WTC11 (cell line): ENCODE results near the gene LAMC1. TPM values are rescaled to one million over a fixed set of nuclear protein-coding genes. Genes with fewer than 3 reads are reported as not detected.

Experiments used
- ATAC-seq: fragments of 200-7000 bp; cut with Tn5 transposase; 2 replicates; pipeline ENCODE4 v1.10.0; 2021; ENCODE audit warnings: mild to moderate bottlenecking, moderate library complexity
- CTCF ChIA-PET: fragments of 300-600 bp; sonication (Branson Sonifier 250); formaldehyde crosslinking; loops from one replicate; lab custom pipeline; 2021; ENCODE audit warnings: antibody characterized with exemption; lab: Charles Lee
- POLR2A ChIA-PET: fragments of 350-600 bp; sonication (Branson Sonifier 250); formaldehyde crosslinking; loops from one replicate; lab custom pipeline; 2021; ENCODE audit warnings: antibody characterized with exemption; lab: Charles Lee
- DNase-seq: peaks from one replicate; pipeline ENCODE4 v3.0.0; 2021; ENCODE audit warnings: low spot score
- H3K27ac Mint-ChIP-seq: 2 replicates; pipeline ENCODE4 v1.8.0; 2021; ENCODE audit warnings: mixed read lengths
- H3K27me3 Mint-ChIP-seq: 2 replicates; pipeline ENCODE4 v1.8.0; 2021; ENCODE audit warnings: low read depth, mild to moderate bottlenecking, moderate library complexity, mixed read lengths
- H3K36me3 Mint-ChIP-seq: 2 replicates; pipeline ENCODE4 v1.8.0; 2021; ENCODE audit warnings: mixed read lengths
- H3K4me1 Mint-ChIP-seq: 2 replicates; pipeline ENCODE4 v1.8.0; 2022; ENCODE audit warnings: mixed read lengths
- H3K4me3 Mint-ChIP-seq: 2 replicates; pipeline ENCODE4 v1.8.0; 2021; ENCODE audit warnings: mild to moderate bottlenecking, moderate library complexity, mixed read lengths
- H3K9me3 Mint-ChIP-seq: 2 replicates; pipeline ENCODE4 v1.8.0; 2021; ENCODE audit warnings: mixed read lengths
- CREM ChIP-seq: sonication (generic); formaldehyde crosslinking; IDR thresholded peaks from 2 replicates; pipeline ENCODE4 v1.8.1; 2022; ENCODE audit warnings: mild to moderate bottlenecking, missing genetic modification reagents, moderate library complexity
- ELF4 ChIP-seq: sonication (generic); formaldehyde crosslinking; IDR thresholded peaks from 2 replicates; pipeline ENCODE4 v1.8.1; 2022; ENCODE audit warnings: low read depth, mild to moderate bottlenecking, moderate library complexity, missing genetic modification reagents
- GABPB1 ChIP-seq: sonication (generic); formaldehyde crosslinking; IDR thresholded peaks from 2 replicates; pipeline ENCODE4 v1.8.1; 2023; ENCODE audit warnings: mild to moderate bottlenecking, missing genetic modification reagents
- GTF2I ChIP-seq: fragments of 250-450 bp; sonication (Bioruptor Pico); conservative IDR thresholded peaks from 2 replicates; pipeline ENCODE4 v1.4.0; 2021; ENCODE audit warnings: mild to moderate bottlenecking
- KAT7 ChIP-seq: sonication (generic); formaldehyde crosslinking; IDR thresholded peaks from 2 replicates; pipeline ENCODE4 v1.8.1; 2023; ENCODE audit warnings: missing genetic modification reagents, mild to moderate bottlenecking, borderline replicate concordance
- NFATC4 ChIP-seq: fragments of 250-450 bp; sonication (Bioruptor Pico); IDR thresholded peaks from 2 replicates; pipeline ENCODE4 v1.9.0; 2021; ENCODE audit warnings: mild to moderate bottlenecking
- NFE2L1 ChIP-seq: sonication (generic); formaldehyde crosslinking; IDR thresholded peaks from 2 replicates; pipeline ENCODE4 v1.8.1; 2023; ENCODE audit warnings: missing genetic modification reagents
- OVOL2 ChIP-seq: fragments of 250-450 bp; sonication (Bioruptor Pico); IDR thresholded peaks from 2 replicates; pipeline ENCODE4 v1.9.0; 2021; ENCODE audit warnings: mild to moderate bottlenecking, borderline replicate concordance
- SMAD3 ChIP-seq: sonication (generic); formaldehyde crosslinking; IDR thresholded peaks from 2 replicates; pipeline ENCODE4 v1.8.0; 2022; ENCODE audit warnings: missing genetic modification reagents, mild to moderate bottlenecking, borderline replicate concordance
- ZNF263 ChIP-seq: sonication (generic); formaldehyde crosslinking; IDR thresholded peaks from 2 replicates; pipeline ENCODE4 v1.8.1; 2022; ENCODE audit warnings: low read depth, mild to moderate bottlenecking, moderate library complexity, missing genetic modification reagents
- ZNF317 ChIP-seq: sonication (generic); formaldehyde crosslinking; IDR thresholded peaks from 2 replicates; pipeline ENCODE4 v1.8.1; 2023; ENCODE audit warnings: low read depth, mild to moderate bottlenecking, moderate library complexity, missing genetic modification reagents, borderline replicate concordance
- total RNA-seq: library from RNA; stranded (reverse); gene quantifications from 3 replicates; pipeline ENCODE4 v1.2.3, GENCODE V29; 2021
- TF ChIP-seq, protein P1 (sequence below): fragments of 250-450 bp; sonication (Bioruptor Pico); IDR thresholded peaks from 2 replicates; pipeline ENCODE4 v1.9.0; 2021; ENCODE audit warnings: mild to moderate bottlenecking
- TF ChIP-seq, protein P2 (sequence below): sonication (generic); formaldehyde crosslinking; IDR thresholded peaks from 2 replicates; pipeline ENCODE4 v1.8.1; 2023; ENCODE audit warnings: mild to moderate bottlenecking, missing genetic modification reagents, borderline replicate concordance
- TF ChIP-seq, protein P3 (sequence below): sonication (generic); formaldehyde crosslinking; IDR thresholded peaks from 2 replicates; pipeline ENCODE4 v1.8.1; 2023; ENCODE audit warnings: mild to moderate bottlenecking, missing genetic modification reagents
- TF ChIP-seq, protein P4 (sequence below): fragments of 250-450 bp; sonication (Bioruptor Pico); IDR thresholded peaks from 2 replicates; pipeline ENCODE4 v1.9.0; 2021; ENCODE audit warnings: mild to moderate bottlenecking
- TF ChIP-seq, protein P5 (sequence below): sonication (generic); formaldehyde crosslinking; IDR thresholded peaks from 2 replicates; pipeline ENCODE4 v1.8.0; 2023; ENCODE audit warnings: missing genetic modification reagents, mild to moderate bottlenecking, borderline replicate concordance
- TF ChIP-seq, protein P6 (sequence below): sonication (generic); formaldehyde crosslinking; IDR thresholded peaks from 2 replicates; pipeline ENCODE4 v1.8.1; 2023; ENCODE audit warnings: mild to moderate bottlenecking, missing genetic modification reagents
- TF ChIP-seq, protein P7 (sequence below): sonication (generic); formaldehyde crosslinking; IDR thresholded peaks from 2 replicates; pipeline ENCODE4 v1.8.1; 2023; ENCODE audit warnings: mild to moderate bottlenecking, missing genetic modification reagents, moderate library complexity
- TF ChIP-seq, protein P8 (sequence below): fragments of 200-600 bp; IDR thresholded peaks from 2 replicates; pipeline ENCODE4 v1.8.0; 2022; ENCODE audit warnings: antibody characterized with exemption

Gene LAMC1
- total RNA-seq, 1 experiment from 2014 or later, result 162 TPM

DNA sequence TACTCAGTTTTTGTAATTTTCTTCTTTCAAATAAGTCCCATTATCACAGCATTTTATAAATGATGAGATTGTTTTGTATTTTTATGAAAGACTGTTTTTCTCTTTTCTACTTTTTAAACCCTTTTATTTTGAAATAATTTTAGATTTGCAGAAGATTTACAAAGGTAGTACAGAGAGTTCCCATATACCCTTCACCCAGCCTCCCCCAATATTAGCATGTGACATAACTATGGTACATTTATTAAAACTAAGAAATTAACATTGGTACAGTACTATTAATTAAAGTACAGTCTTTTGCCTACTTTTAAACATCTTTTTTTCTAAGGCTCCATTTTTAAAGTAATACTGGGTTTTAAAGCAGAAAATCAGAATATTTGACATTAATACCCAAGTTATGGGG, 127.2 kb downstream of the LAMC1 start:
- Mint-ChIP-seq H3K27me3 (no peaks in the 10 kb centered on the region), H3K4me3 (no peak overlapping the region), H3K27ac (no peak overlapping the region), H3K4me1 (no peaks in the 10 kb centered on the region), H3K36me3 (no peaks in the 10 kb centered on the region), H3K9me3 (no peaks in the 10 kb centered on the region)
- ChIA-PET CTCF (no interaction called here), POLR2A (no interaction called here)
- DNase-seq (no peak), ATAC-seq (no peak)
- TF ChIP-seq GTF2I, result no peak
- TF ChIP-seq NFE2L1 (CRISPR knock-in tag), result no peak
- TF ChIP-seq, protein P1, sequence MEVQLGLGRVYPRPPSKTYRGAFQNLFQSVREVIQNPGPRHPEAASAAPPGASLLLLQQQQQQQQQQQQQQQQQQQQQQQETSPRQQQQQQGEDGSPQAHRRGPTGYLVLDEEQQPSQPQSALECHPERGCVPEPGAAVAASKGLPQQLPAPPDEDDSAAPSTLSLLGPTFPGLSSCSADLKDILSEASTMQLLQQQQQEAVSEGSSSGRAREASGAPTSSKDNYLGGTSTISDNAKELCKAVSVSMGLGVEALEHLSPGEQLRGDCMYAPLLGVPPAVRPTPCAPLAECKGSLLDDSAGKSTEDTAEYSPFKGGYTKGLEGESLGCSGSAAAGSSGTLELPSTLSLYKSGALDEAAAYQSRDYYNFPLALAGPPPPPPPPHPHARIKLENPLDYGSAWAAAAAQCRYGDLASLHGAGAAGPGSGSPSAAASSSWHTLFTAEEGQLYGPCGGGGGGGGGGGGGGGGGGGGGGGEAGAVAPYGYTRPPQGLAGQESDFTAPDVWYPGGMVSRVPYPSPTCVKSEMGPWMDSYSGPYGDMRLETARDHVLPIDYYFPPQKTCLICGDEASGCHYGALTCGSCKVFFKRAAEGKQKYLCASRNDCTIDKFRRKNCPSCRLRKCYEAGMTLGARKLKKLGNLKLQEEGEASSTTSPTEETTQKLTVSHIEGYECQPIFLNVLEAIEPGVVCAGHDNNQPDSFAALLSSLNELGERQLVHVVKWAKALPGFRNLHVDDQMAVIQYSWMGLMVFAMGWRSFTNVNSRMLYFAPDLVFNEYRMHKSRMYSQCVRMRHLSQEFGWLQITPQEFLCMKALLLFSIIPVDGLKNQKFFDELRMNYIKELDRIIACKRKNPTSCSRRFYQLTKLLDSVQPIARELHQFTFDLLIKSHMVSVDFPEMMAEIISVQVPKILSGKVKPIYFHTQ (CRISPR knock-in tag), result no peak
- TF ChIP-seq, protein P2, sequence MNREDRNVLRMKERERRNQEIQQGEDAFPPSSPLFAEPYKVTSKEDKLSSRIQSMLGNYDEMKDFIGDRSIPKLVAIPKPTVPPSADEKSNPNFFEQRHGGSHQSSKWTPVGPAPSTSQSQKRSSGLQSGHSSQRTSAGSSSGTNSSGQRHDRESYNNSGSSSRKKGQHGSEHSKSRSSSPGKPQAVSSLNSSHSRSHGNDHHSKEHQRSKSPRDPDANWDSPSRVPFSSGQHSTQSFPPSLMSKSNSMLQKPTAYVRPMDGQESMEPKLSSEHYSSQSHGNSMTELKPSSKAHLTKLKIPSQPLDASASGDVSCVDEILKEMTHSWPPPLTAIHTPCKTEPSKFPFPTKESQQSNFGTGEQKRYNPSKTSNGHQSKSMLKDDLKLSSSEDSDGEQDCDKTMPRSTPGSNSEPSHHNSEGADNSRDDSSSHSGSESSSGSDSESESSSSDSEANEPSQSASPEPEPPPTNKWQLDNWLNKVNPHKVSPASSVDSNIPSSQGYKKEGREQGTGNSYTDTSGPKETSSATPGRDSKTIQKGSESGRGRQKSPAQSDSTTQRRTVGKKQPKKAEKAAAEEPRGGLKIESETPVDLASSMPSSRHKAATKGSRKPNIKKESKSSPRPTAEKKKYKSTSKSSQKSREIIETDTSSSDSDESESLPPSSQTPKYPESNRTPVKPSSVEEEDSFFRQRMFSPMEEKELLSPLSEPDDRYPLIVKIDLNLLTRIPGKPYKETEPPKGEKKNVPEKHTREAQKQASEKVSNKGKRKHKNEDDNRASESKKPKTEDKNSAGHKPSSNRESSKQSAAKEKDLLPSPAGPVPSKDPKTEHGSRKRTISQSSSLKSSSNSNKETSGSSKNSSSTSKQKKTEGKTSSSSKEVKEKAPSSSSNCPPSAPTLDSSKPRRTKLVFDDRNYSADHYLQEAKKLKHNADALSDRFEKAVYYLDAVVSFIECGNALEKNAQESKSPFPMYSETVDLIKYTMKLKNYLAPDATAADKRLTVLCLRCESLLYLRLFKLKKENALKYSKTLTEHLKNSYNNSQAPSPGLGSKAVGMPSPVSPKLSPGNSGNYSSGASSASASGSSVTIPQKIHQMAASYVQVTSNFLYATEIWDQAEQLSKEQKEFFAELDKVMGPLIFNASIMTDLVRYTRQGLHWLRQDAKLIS (CRISPR knock-in tag), result no peak
- TF ChIP-seq ZNF317 (CRISPR knock-in tag), result no peak
- no peak for TF ChIP-seq SMAD3 (CRISPR knock-in tag)
- TF ChIP-seq, protein P3, sequence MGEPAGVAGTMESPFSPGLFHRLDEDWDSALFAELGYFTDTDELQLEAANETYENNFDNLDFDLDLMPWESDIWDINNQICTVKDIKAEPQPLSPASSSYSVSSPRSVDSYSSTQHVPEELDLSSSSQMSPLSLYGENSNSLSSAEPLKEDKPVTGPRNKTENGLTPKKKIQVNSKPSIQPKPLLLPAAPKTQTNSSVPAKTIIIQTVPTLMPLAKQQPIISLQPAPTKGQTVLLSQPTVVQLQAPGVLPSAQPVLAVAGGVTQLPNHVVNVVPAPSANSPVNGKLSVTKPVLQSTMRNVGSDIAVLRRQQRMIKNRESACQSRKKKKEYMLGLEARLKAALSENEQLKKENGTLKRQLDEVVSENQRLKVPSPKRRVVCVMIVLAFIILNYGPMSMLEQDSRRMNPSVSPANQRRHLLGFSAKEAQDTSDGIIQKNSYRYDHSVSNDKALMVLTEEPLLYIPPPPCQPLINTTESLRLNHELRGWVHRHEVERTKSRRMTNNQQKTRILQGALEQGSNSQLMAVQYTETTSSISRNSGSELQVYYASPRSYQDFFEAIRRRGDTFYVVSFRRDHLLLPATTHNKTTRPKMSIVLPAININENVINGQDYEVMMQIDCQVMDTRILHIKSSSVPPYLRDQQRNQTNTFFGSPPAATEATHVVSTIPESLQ (CRISPR knock-in tag), result no peak
- no peak for TF ChIP-seq KAT7 (CRISPR knock-in tag)
- TF ChIP-seq OVOL2 (CRISPR knock-in tag), result no peak
- TF ChIP-seq GABPB1, result no peak
- TF ChIP-seq, protein P4, sequence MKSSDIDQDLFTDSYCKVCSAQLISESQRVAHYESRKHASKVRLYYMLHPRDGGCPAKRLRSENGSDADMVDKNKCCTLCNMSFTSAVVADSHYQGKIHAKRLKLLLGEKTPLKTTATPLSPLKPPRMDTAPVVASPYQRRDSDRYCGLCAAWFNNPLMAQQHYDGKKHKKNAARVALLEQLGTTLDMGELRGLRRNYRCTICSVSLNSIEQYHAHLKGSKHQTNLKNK, result no peak
- no peak for TF ChIP-seq ELF4 (CRISPR knock-in tag)
- TF ChIP-seq, protein P5, sequence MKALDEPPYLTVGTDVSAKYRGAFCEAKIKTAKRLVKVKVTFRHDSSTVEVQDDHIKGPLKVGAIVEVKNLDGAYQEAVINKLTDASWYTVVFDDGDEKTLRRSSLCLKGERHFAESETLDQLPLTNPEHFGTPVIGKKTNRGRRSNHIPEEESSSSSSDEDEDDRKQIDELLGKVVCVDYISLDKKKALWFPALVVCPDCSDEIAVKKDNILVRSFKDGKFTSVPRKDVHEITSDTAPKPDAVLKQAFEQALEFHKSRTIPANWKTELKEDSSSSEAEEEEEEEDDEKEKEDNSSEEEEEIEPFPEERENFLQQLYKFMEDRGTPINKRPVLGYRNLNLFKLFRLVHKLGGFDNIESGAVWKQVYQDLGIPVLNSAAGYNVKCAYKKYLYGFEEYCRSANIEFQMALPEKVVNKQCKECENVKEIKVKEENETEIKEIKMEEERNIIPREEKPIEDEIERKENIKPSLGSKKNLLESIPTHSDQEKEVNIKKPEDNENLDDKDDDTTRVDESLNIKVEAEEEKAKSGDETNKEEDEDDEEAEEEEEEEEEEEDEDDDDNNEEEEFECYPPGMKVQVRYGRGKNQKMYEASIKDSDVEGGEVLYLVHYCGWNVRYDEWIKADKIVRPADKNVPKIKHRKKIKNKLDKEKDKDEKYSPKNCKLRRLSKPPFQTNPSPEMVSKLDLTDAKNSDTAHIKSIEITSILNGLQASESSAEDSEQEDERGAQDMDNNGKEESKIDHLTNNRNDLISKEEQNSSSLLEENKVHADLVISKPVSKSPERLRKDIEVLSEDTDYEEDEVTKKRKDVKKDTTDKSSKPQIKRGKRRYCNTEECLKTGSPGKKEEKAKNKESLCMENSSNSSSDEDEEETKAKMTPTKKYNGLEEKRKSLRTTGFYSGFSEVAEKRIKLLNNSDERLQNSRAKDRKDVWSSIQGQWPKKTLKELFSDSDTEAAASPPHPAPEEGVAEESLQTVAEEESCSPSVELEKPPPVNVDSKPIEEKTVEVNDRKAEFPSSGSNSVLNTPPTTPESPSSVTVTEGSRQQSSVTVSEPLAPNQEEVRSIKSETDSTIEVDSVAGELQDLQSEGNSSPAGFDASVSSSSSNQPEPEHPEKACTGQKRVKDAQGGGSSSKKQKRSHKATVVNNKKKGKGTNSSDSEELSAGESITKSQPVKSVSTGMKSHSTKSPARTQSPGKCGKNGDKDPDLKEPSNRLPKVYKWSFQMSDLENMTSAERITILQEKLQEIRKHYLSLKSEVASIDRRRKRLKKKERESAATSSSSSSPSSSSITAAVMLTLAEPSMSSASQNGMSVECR (CRISPR knock-in tag), result no peak
- no peak for TF ChIP-seq NFATC4 (CRISPR knock-in tag)
- TF ChIP-seq, protein P6, sequence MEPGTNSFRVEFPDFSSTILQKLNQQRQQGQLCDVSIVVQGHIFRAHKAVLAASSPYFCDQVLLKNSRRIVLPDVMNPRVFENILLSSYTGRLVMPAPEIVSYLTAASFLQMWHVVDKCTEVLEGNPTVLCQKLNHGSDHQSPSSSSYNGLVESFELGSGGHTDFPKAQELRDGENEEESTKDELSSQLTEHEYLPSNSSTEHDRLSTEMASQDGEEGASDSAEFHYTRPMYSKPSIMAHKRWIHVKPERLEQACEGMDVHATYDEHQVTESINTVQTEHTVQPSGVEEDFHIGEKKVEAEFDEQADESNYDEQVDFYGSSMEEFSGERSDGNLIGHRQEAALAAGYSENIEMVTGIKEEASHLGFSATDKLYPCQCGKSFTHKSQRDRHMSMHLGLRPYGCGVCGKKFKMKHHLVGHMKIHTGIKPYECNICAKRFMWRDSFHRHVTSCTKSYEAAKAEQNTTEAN (CRISPR knock-in tag), result no peak
- TF ChIP-seq ZNF263 (CRISPR knock-in tag), result no peak
- TF ChIP-seq CREM, result no peak
- TF ChIP-seq, protein P7, sequence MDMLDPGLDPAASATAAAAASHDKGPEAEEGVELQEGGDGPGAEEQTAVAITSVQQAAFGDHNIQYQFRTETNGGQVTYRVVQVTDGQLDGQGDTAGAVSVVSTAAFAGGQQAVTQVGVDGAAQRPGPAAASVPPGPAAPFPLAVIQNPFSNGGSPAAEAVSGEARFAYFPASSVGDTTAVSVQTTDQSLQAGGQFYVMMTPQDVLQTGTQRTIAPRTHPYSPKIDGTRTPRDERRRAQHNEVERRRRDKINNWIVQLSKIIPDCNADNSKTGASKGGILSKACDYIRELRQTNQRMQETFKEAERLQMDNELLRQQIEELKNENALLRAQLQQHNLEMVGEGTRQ, result no peak
- TF ChIP-seq, protein P8, sequence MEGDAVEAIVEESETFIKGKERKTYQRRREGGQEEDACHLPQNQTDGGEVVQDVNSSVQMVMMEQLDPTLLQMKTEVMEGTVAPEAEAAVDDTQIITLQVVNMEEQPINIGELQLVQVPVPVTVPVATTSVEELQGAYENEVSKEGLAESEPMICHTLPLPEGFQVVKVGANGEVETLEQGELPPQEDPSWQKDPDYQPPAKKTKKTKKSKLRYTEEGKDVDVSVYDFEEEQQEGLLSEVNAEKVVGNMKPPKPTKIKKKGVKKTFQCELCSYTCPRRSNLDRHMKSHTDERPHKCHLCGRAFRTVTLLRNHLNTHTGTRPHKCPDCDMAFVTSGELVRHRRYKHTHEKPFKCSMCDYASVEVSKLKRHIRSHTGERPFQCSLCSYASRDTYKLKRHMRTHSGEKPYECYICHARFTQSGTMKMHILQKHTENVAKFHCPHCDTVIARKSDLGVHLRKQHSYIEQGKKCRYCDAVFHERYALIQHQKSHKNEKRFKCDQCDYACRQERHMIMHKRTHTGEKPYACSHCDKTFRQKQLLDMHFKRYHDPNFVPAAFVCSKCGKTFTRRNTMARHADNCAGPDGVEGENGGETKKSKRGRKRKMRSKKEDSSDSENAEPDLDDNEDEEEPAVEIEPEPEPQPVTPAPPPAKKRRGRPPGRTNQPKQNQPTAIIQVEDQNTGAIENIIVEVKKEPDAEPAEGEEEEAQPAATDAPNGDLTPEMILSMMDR, result no peak
